Activated T-cell treated with anti-CD3 and anti-CD28 coated beads, Interleukin-2, amount 50 U/mL, for 24 hours (primary cell): ENCODE results near the gene HELZ2.

Experiments
- DNase-seq: peaks from one replicate; pipeline ENCODE4 v3.0.0-alpha.2; 2020
- H3K27ac Mint-ChIP-seq: 2 replicates; pipeline ENCODE4 v1.8.0; 2020; ENCODE audit warnings: mild to moderate bottlenecking, mixed read lengths
- H3K27me3 Mint-ChIP-seq: 2 replicates; pipeline ENCODE4 v1.8.0; 2020; ENCODE audit warnings: mixed read lengths
- H3K36me3 Mint-ChIP-seq: 2 replicates; pipeline ENCODE4 v1.8.0; 2020; ENCODE audit warnings: low read depth, mixed read lengths
- H3K4me1 Mint-ChIP-seq: 2 replicates; pipeline ENCODE4 v1.8.0; 2020; ENCODE audit warnings: low read depth, mixed read lengths
- H3K4me3 Mint-ChIP-seq: 2 replicates; pipeline ENCODE4 v1.8.0; 2020; ENCODE audit warnings: mild to moderate bottlenecking, moderate library complexity, mixed read lengths
- H3K9me3 Mint-ChIP-seq: 2 replicates; pipeline ENCODE4 v1.8.0; 2020; ENCODE audit warnings: mixed read lengths

Gene HELZ2

GRCh38 chr20:63546956-63547724 lies 26.9 kb downstream of the HELZ2 start:
- no peak overlapping the region for H3K4me3 Mint-ChIP-seq
- peaks cover 5% of the 10 kb centered on the region for H3K27me3 Mint-ChIP-seq
- no peak overlapping the region for H3K27ac Mint-ChIP-seq
- peaks cover under 1% of the 10 kb centered on the region for H3K4me1 Mint-ChIP-seq
- H3K36me3 Mint-ChIP-seq = no peaks in the 10 kb centered on the region
- H3K9me3 Mint-ChIP-seq = no peaks in the 10 kb centered on the region
- DNase-seq = no peak

GRCh38 chr20:63546256-63546955 lies 27.6 kb downstream of the HELZ2 start:
- Mint-ChIP-seq H3K4me1 (no peaks in the 10 kb centered on the region), H3K9me3 (no peaks in the 10 kb centered on the region), H3K27ac (no peak overlapping the region), H3K36me3 (no peaks in the 10 kb centered on the region), H3K27me3 (peaks cover 5% of the 10 kb centered on the region), H3K4me3 (no peak overlapping the region)
- DNase-seq = no peak

- H3K4me3 Mint-ChIP-seq = no peak overlapping the region
- peaks cover 5% of the 10 kb centered on the region for H3K27me3 Mint-ChIP-seq
- no peaks in the 10 kb centered on the region for H3K9me3 Mint-ChIP-seq
- no peaks in the 10 kb centered on the region for H3K4me1 Mint-ChIP-seq
- no peak overlapping the region for H3K27ac Mint-ChIP-seq
- no peak for DNase-seq
- H3K36me3 Mint-ChIP-seq = no peaks in the 10 kb centered on the region
Measured at GRCh38 chr20:63545814-63546213, 28.2 kb downstream of the HELZ2 start.

GRCh38 chr20:63544958-63545516 lies 29.0 kb downstream of the HELZ2 start:
- Mint-ChIP-seq H3K27me3 (peaks cover 5% of the 10 kb centered on the region), H3K9me3 (no peaks in the 10 kb centered on the region), H3K4me1 (peaks cover 4% of the 10 kb centered on the region), H3K4me3 (no peak overlapping the region), H3K27ac (no peak overlapping the region), H3K36me3 (no peaks in the 10 kb centered on the region)
- DNase-seq = no peak

GRCh38 chr20:63544241-63544957 lies 29.6 kb downstream of the HELZ2 start:
- no peak overlapping the region for H3K4me3 Mint-ChIP-seq
- H3K4me1 Mint-ChIP-seq = peaks cover 5% of the 10 kb centered on the region
- peaks cover 3% of the 10 kb centered on the region for H3K27me3 Mint-ChIP-seq
- no peak for DNase-seq
- no peaks in the 10 kb centered on the region for H3K36me3 Mint-ChIP-seq
- no peak overlapping the region for H3K27ac Mint-ChIP-seq
- no peaks in the 10 kb centered on the region for H3K9me3 Mint-ChIP-seq

- Mint-ChIP-seq H3K27ac (no peak overlapping the region), H3K4me3 (no peak overlapping the region), H3K36me3 (no peaks in the 10 kb centered on the region), H3K9me3 (no peaks in the 10 kb centered on the region), H3K27me3 (no peaks in the 10 kb centered on the region), H3K4me1 (peaks cover 5% of the 10 kb centered on the region)
- DNase-seq = no peak
Measured at GRCh38 chr20:63543733-63544132, 30.3 kb downstream of the HELZ2 start.

GRCh38 chr20:63543131-63543530 lies 30.9 kb downstream of the HELZ2 start:
- H3K4me1 Mint-ChIP-seq = peaks cover 10% of the 10 kb centered on the region
- no peaks in the 10 kb centered on the region for H3K9me3 Mint-ChIP-seq
- H3K4me3 Mint-ChIP-seq = no peak overlapping the region
- H3K27ac Mint-ChIP-seq = no peak overlapping the region
- DNase-seq = no peak
- H3K27me3 Mint-ChIP-seq = no peaks in the 10 kb centered on the region
- no peaks in the 10 kb centered on the region for H3K36me3 Mint-ChIP-seq

- Mint-ChIP-seq H3K27ac (no peak overlapping the region), H3K27me3 (no peaks in the 10 kb centered on the region), H3K36me3 (no peaks in the 10 kb centered on the region), H3K4me3 (no peak overlapping the region), H3K4me1 (peaks cover 12% of the 10 kb centered on the region), H3K9me3 (no peaks in the 10 kb centered on the region)
- DNase-seq = no peak
Measured at GRCh38 chr20:63542696-63543095, 31.3 kb downstream of the HELZ2 start.

- H3K36me3 Mint-ChIP-seq = no peaks in the 10 kb centered on the region
- DNase-seq = no peak
- H3K9me3 Mint-ChIP-seq = no peaks in the 10 kb centered on the region
- H3K4me3 Mint-ChIP-seq = no peak overlapping the region
- no peaks in the 10 kb centered on the region for H3K27me3 Mint-ChIP-seq
- peaks cover 14% of the 10 kb centered on the region for H3K4me1 Mint-ChIP-seq
- H3K27ac Mint-ChIP-seq = no peak overlapping the region
Measured at GRCh38 chr20:63542031-63542559, 31.9 kb downstream of the HELZ2 start.

- peaks cover 17% of the 10 kb centered on the region for H3K4me1 Mint-ChIP-seq
- H3K27ac Mint-ChIP-seq = no peak overlapping the region
- DNase-seq = no peak
- H3K27me3 Mint-ChIP-seq = no peaks in the 10 kb centered on the region
- H3K9me3 Mint-ChIP-seq = no peaks in the 10 kb centered on the region
- no peaks in the 10 kb centered on the region for H3K36me3 Mint-ChIP-seq
- no peak overlapping the region for H3K4me3 Mint-ChIP-seq
Measured at GRCh38 chr20:63541371-63541770, 32.7 kb downstream of the HELZ2 start.

GRCh38 chr20:63540417-63541186 lies 33.4 kb downstream of the HELZ2 start:
- Mint-ChIP-seq H3K36me3 (no peaks in the 10 kb centered on the region), H3K4me3 (no peak overlapping the region), H3K4me1 (peaks cover 19% of the 10 kb centered on the region), H3K9me3 (no peaks in the 10 kb centered on the region), H3K27me3 (no peaks in the 10 kb centered on the region), H3K27ac (no peak overlapping the region)
- DNase-seq = no peak

- H3K4me1 Mint-ChIP-seq = peaks cover 19% of the 10 kb centered on the region
- no peaks in the 10 kb centered on the region for H3K27me3 Mint-ChIP-seq
- no peak for DNase-seq
- no peak overlapping the region for H3K4me3 Mint-ChIP-seq
- no peaks in the 10 kb centered on the region for H3K9me3 Mint-ChIP-seq
- no peaks in the 10 kb centered on the region for H3K36me3 Mint-ChIP-seq
- H3K27ac Mint-ChIP-seq = no peak overlapping the region
Measured at GRCh38 chr20:63539441-63540370, 34.3 kb downstream of the HELZ2 start.

- no peak overlapping the region for H3K27ac Mint-ChIP-seq
Measured at GRCh38 chr20:63539092-63539430, 35.0 kb downstream of the HELZ2 start.

More at GRCh38 chr20:63539092-63539430, 35.0 kb downstream of the HELZ2 start:
- Mint-ChIP-seq H3K9me3 (no peaks in the 10 kb centered on the region), H3K36me3 (no peaks in the 10 kb centered on the region), H3K4me3 (no peak overlapping the region), H3K27me3 (no peaks in the 10 kb centered on the region), H3K4me1 (peaks cover 19% of the 10 kb centered on the region)
- DNase-seq = no peak
